ENCODE results near the gene GAS7.

GRCh38 chr17:9973669-9974447 is 224.5 kb downstream of the GAS7 start:
- TF ChIP-seq CTCF (IDR thresholded peaks at IDR 0.05; ENCODE audit: insufficient read depth, low read length) (no peak), REST (IDR thresholded peaks at IDR 0.05; ENCODE audit: insufficient replicate concordance, low read depth) (no peak), POLR2AphosphoS5 (IDR thresholded peaks at IDR 0.05; ENCODE audit: low read depth) (no peak)
